OCI-LY7 (cell line): ENCODE results near the gene SAMD10. TPM values are rescaled to one million over a fixed set of nuclear protein-coding genes. Genes with fewer than 3 reads are reported as not detected.
A peak's percentile ranks its signal among the peaks of the same experiment; 100 is the strongest.

Experiments
- BruUV-seq: library from RNA; stranded (reverse); fragments of 400-500 nt; replicated peaks from 2 replicates; lab custom pipeline; 2021; lab: Mats Ljungman, UMichigan
- CTCF ChIA-PET: fragments of 300-600 bp; sonication (Branson Sonifier 250); formaldehyde crosslinking; loops from one replicate; lab custom pipeline; 2022; ENCODE audit warnings: antibody characterized with exemption; ENCODE audit not compliant: unreplicated experiment; lab: Charles Lee
- POLR2A ChIA-PET: fragments of 300-600 bp; sonication (Branson Sonifier 250); formaldehyde crosslinking; loops from one replicate; lab custom pipeline; 2022; ENCODE audit warnings: antibody characterized with exemption; lab: Charles Lee
- DNase-seq: peaks from one replicate; pipeline ENCODE4 v3.0.0-alpha.2; 2015; ENCODE audit warnings: low spot score
- H2AFZ ChIP-seq: fragments of 200-600 bp; sonication (generic), shearing (Covaris generic); 2 replicates; pipeline ENCODE4 v1.6.1; 2014; ENCODE audit warnings: mild to moderate bottlenecking, antibody characterized with exemption, low read length, moderate library complexity
- H3K27ac ChIP-seq: fragments of 200-600 bp; sonication (generic); 2 replicates; pipeline ENCODE4 v1.5.1; 2014; ENCODE audit warnings: mixed run types, low read depth, mild to moderate bottlenecking, moderate library complexity, low read length, inconsistent platforms; ENCODE audit not compliant: poor library complexity, severe bottlenecking
- H3K36me3 ChIP-seq: fragments of 200-600 bp; sonication (generic); 2 replicates; pipeline ENCODE4 v1.6.1; 2014; ENCODE audit warnings: mild to moderate bottlenecking, antibody characterized with exemption, low read length, moderate library complexity, mixed read lengths; ENCODE audit not compliant: insufficient read depth
- H3K4me1 ChIP-seq: fragments of 200-600 bp; sonication (generic); 2 replicates; pipeline ENCODE4 v1.5.1; 2014; ENCODE audit warnings: mild to moderate bottlenecking, low read length; ENCODE audit not compliant: insufficient read depth, poor library complexity, severe bottlenecking
- H3K4me2 ChIP-seq: fragments of 200-600 bp; sonication (generic); 2 replicates; pipeline ENCODE4 v1.6.1; 2014; ENCODE audit warnings: mild to moderate bottlenecking, low read length
- H3K4me3 ChIP-seq: fragments of 200-600 bp; sonication (generic); 2 replicates; pipeline ENCODE4 v1.5.1; 2014; ENCODE audit warnings: mild to moderate bottlenecking, low read depth, low read length; ENCODE audit not compliant: poor library complexity, severe bottlenecking
- H3K79me2 ChIP-seq: fragments of 200-600 bp; sonication (generic); 2 replicates; pipeline ENCODE4 v1.6.1; 2016; ENCODE audit warnings: low read depth, mild to moderate bottlenecking, low read length, moderate library complexity, mixed read lengths; ENCODE audit not compliant: insufficient read depth
- H3K9me2 ChIP-seq: fragments of 200-600 bp; sonication (generic); 2 replicates; pipeline ENCODE4 v1.6.1; 2016; ENCODE audit warnings: mild to moderate bottlenecking, low read length, mixed read lengths; ENCODE audit not compliant: insufficient read depth
- H3K9me3 ChIP-seq: fragments of 200-600 bp; sonication (generic); 2 replicates; pipeline ENCODE4 v1.6.1; 2014; ENCODE audit warnings: mild to moderate bottlenecking, mixed run types, low read length, mixed read lengths
- H4K20me1 ChIP-seq: fragments of 200-600 bp; sonication (generic); 2 replicates; pipeline ENCODE4 v1.6.1; 2014; ENCODE audit warnings: mild to moderate bottlenecking, antibody characterized with exemption, low read length, moderate library complexity, mixed read lengths; ENCODE audit not compliant: insufficient read depth
- EZH2phosphoT487 ChIP-seq: fragments of 200-600 bp; sonication (generic); IDR thresholded peaks from 2 replicates; pipeline ENCODE4 v1.6.1; 2018; ENCODE audit warnings: low read depth, borderline replicate concordance, mild to moderate bottlenecking, mixed run types, antibody characterized with exemption, low read length, moderate library complexity, mixed read lengths
- intact Hi-C: fragments of 100-400 bp; cut with micrococcal nuclease; formaldehyde crosslinking; loops from one replicate; pipeline ENCODE4 v1.10.0; 2022; ENCODE audit not compliant: unreplicated experiment
- total RNA-seq, 2 experiments: library from RNA; depleted of rRNA in 1 of 2; stranded (reverse); fragments of >200 nt in 1 of 2; shearing (Covaris generic) in 1 of 2; gene quantifications; 2 replicates each; pipeline ENCODE4 v1.2.3, GENCODE V29; 2014 to 2022
- TF ChIP-seq, protein P1 (sequence below): fragments of 200-600 bp; sonication (generic); conservative IDR thresholded peaks from 2 replicates; pipeline ENCODE4 v1.5.1; 2014; ENCODE audit warnings: mild to moderate bottlenecking, antibody characterized with exemption, low read length, moderate library complexity, mixed read lengths

Gene SAMD10
- total RNA-seq, 2 experiments from 2014 or later = 11.9 to 12.0 TPM

GRCh38 chr20:63968136-63968927 is 11.1 kb downstream of the SAMD10 start:
- ChIA-PET POLR2A (interaction anchor here (1.0 kb wide), 1 partner anchor 288 kb away, joined by 3 read pairs; the partner anchor contains the start of gene PCMTD2), CTCF (no interaction called here)
- Histone ChIP-seq H3K4me3 (peak overlapping the region; percentile 72), H3K4me2 (peak overlapping the region; percentile 79), H3K36me3 (no peaks in the 10 kb centered on the region), H3K4me1 (peaks cover 17% of the 10 kb centered on the region), H2AFZ (no peak overlapping the region), H4K20me1 (no peaks in the 10 kb centered on the region), H3K9me3 (no peaks in the 10 kb centered on the region), H3K9me2 (no peaks in the 10 kb centered on the region), H3K79me2 (no peaks in the 10 kb centered on the region), H3K27ac (peak overlapping the region; percentile 1)
- BruUV-seq = TSS peak; percentile 45
- no peak for DNase-seq
- TF ChIP-seq EZH2phosphoT487 = no peak
- TF ChIP-seq, protein P1, sequence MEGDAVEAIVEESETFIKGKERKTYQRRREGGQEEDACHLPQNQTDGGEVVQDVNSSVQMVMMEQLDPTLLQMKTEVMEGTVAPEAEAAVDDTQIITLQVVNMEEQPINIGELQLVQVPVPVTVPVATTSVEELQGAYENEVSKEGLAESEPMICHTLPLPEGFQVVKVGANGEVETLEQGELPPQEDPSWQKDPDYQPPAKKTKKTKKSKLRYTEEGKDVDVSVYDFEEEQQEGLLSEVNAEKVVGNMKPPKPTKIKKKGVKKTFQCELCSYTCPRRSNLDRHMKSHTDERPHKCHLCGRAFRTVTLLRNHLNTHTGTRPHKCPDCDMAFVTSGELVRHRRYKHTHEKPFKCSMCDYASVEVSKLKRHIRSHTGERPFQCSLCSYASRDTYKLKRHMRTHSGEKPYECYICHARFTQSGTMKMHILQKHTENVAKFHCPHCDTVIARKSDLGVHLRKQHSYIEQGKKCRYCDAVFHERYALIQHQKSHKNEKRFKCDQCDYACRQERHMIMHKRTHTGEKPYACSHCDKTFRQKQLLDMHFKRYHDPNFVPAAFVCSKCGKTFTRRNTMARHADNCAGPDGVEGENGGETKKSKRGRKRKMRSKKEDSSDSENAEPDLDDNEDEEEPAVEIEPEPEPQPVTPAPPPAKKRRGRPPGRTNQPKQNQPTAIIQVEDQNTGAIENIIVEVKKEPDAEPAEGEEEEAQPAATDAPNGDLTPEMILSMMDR = no peak
- intact Hi-C loops = no loop called here

DNA sequence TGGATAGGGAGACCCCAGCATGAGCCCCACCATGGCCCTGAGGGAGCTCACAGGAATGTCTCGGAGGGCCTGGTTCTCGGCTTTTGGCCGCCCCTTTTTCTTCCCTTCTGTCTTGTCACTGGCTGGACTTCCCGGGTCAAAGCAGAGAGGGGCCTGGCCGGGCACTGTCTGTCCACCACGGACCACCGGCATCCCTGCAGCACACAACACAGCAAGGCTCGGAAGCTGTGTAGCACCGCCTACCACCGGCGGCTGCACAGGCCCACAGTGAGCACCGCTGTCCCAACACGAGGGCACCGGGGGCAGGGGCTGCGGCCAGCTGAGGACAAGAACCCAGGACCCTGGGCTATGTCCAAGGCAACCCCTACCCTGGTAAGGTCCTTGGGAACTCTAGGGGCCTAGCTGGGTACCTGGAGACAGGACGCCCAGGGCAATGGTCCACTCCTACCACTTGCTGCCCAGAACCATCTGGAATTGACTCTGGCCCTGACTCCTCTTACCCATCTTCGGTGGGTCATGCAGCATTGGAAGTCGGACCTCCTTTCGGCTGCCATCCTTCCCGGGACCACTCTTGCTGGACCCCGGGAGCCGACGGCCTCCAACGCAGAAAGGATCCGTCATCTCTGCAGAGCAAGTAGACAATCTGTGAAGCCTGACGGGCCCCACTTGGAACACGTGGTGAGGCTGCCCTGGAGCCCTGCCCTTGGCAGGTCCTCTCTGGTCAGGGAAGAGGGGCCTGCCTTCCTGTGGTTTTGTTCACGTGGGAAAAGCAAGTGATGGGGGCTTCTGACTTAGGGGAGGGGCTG is 11.9 kb downstream of the SAMD10 start:
- H3K9me2 ChIP-seq = no peaks in the 10 kb centered on the region
- H3K36me3 ChIP-seq = no peaks in the 10 kb centered on the region
- no peak overlapping the region for H3K27ac ChIP-seq
- intact Hi-C loops = no loop called here
- H4K20me1 ChIP-seq = no peaks in the 10 kb centered on the region
- no peak for TF ChIP-seq EZH2phosphoT487
- TF ChIP-seq, protein P1 = no peak
- DNase-seq = no peak
- peaks cover 16% of the 10 kb centered on the region for H3K4me1 ChIP-seq
- ChIA-PET POLR2A (interaction anchor here (0.6 to 1.0 kb wide), 2 partner anchors 24 to 288 kb away, joined by 3 read pairs; partner anchors contain the start of gene PCMTD2), CTCF (no interaction called here)
- BruUV-seq = no TSS peak
- no peak overlapping the region for H3K4me2 ChIP-seq
- H3K9me3 ChIP-seq = no peaks in the 10 kb centered on the region
- H2AFZ ChIP-seq = no peak overlapping the region
- no peak overlapping the region for H3K4me3 ChIP-seq
- no peaks in the 10 kb centered on the region for H3K79me2 ChIP-seq
